Activated CD4-positive, alpha-beta T cell treated with anti-CD3 and anti-CD28 coated beads, Interleukin-2, amount 50 U/mL, for 24 hours (primary cell): ENCODE data around the gene KRTAP4-12.
"Not testable (repeated sequence)": the region's sequence is repeated elsewhere in the genome, so short reads cannot be mapped to it uniquely, and the experiment has no call there.

Source experiments
- DNase-seq, 2 donors: peaks; one replicate each; pipeline ENCODE4 v3.0.0-alpha.2; 2020; ENCODE audit warnings: low read depth in 1 of 2, low spot score in 1 of 2

The KRTAP4-12 gene

GRCh38 chr17:41123991-41124371 lies at the start of gene KRTAP4-12:
Gene KRTAP4-12 (minus strand): TSS chr17:41124182. CDS start chr17:41124122, 60 bp downstream.
- not testable (repeated sequence) for DNase-seq

- no peak for DNase-seq
These were observed 47.9 kb upstream of the KRTAP4-12 start for GRCh38 chr17:41171886-41172285.

GRCh38 chr17:41168121-41168520 lies 44.1 kb upstream of the KRTAP4-12 start, which contains the start of gene KRTAP4-3:
Gene KRTAP4-3 (minus strand): TSS chr17:41168221. CDS start chr17:41168172, 49 bp downstream.
- DNase-seq = no peak

GRCh38 chr17:41167561-41167960 lies 43.6 kb upstream of the KRTAP4-12 start:
- DNase-seq = no peak

GRCh38 chr17:41163828-41164227 lies 39.8 kb upstream of the KRTAP4-12 start:
- no peak for DNase-seq

- no peak for DNase-seq
These were observed 36.7 kb upstream of the KRTAP4-12 start, which contains the start of gene KRTAP4-4 for GRCh38 chr17:41160648-41161047. Gene KRTAP4-4 (minus strand): TSS chr17:41160748. CDS start chr17:41160691, 57 bp downstream.

- not testable (repeated sequence) for DNase-seq
These were observed 36.2 kb upstream of the KRTAP4-12 start for GRCh38 chr17:41160190-41160589.

- no peak for DNase-seq
These were observed 29.9 kb upstream of the KRTAP4-12 start for GRCh38 chr17:41153856-41154255.

- no peak for DNase-seq
These were observed 27.5 kb upstream of the KRTAP4-12 start for GRCh38 chr17:41151525-41151924.

- DNase-seq = no peak
These were observed 26.0 kb upstream of the KRTAP4-12 start for GRCh38 chr17:41150026-41150425.

GRCh38 chr17:41149652-41149985 lies 25.6 kb upstream of the KRTAP4-12 start, which contains the start of gene KRTAP4-5:
Gene KRTAP4-5 (minus strand): TSS chr17:41149825. CDS start chr17:41149767, 58 bp downstream.
- DNase-seq = no peak

- DNase-seq = not testable (repeated sequence)
These were observed 25.1 kb upstream of the KRTAP4-12 start for GRCh38 chr17:41148971-41149651.

GRCh38 chr17:41147531-41148204 lies 23.7 kb upstream of the KRTAP4-12 start:
- no peak for DNase-seq

- DNase-seq = no peak
These were observed 21.3 kb upstream of the KRTAP4-12 start for GRCh38 chr17:41145261-41145660.

GRCh38 chr17:41144846-41145245 lies 20.9 kb upstream of the KRTAP4-12 start:
- DNase-seq = no peak

- no peak for DNase-seq
These were observed 17.4 kb upstream of the KRTAP4-12 start for GRCh38 chr17:41141361-41141760.

- DNase-seq = no peak
These were observed 16.6 kb upstream of the KRTAP4-12 start, which contains the start of gene KRTAP4-6 for GRCh38 chr17:41140360-41141131. Gene KRTAP4-6 (minus strand): TSS chr17:41140544. CDS start chr17:41140487, 57 bp downstream.

- DNase-seq = not testable (repeated sequence)
These were observed 15.9 kb upstream of the KRTAP4-12 start for GRCh38 chr17:41139865-41140264.

- no peak for DNase-seq
These were observed 10.1 kb upstream of the KRTAP4-12 start for GRCh38 chr17:41133880-41134735.

- no peak for DNase-seq
These were observed 8.0 kb upstream of the KRTAP4-12 start for GRCh38 chr17:41131979-41132378.

- no peak for DNase-seq
These were observed 3.4 kb upstream of the KRTAP4-12 start for GRCh38 chr17:41127371-41127770.
